ENCODE data around the gene MRC2.

The MRC2 gene

GRCh38 chr17:62652251-62653001 lies 25.0 kb downstream of the MRC2 start:
- H3K18ac ChIP-seq (ENCODE audit: low read length), result peak overlapping the region; percentile 95
- H3K4me2 ChIP-seq (ENCODE audit: low read length), result peak overlapping the region; percentile 73
- peak overlapping the region; percentile 94 for H3K4ac ChIP-seq (ENCODE audit: low read depth, low read length)
- peak overlapping the region; percentile 17 for H2BK120ac ChIP-seq (ENCODE audit: low read depth, low read length)
- peak overlapping the region; percentile 78 for H4K8ac ChIP-seq (ENCODE audit: low read depth, low read length)
- peak overlapping the region; percentile 15 for H2BK15ac ChIP-seq (replicated peaks; ENCODE audit: low read depth)
- H3K27me3 ChIP-seq (ENCODE audit: insufficient read depth, low read length, poor library complexity), result no peaks in the 10 kb centered on the region
- peaks cover 8% of the 10 kb centered on the region for H3K79me1 ChIP-seq (ENCODE audit: low read length)
- no CpG with 5 or more reads among the region's 57 CpGs for WGBS (ENCODE audit: extremely low coverage, insufficient coverage, low lambda C conversion rate)
- peak overlapping the region; percentile 69 for H2AK5ac ChIP-seq (ENCODE audit: low read length)
- DNase-seq, result peak; percentile 88
- peaks cover 9% of the 10 kb centered on the region for H3K4me1 ChIP-seq (ENCODE audit: control insufficient read depth, low read depth, low read length)
- peaks cover 1% of the 10 kb centered on the region for H3K36me3 ChIP-seq (ENCODE audit: control insufficient read depth, insufficient read depth, low read length)
- peak overlapping the region; percentile 82 for H3K9ac ChIP-seq (ENCODE audit: low read length)
- H3K56ac ChIP-seq (ENCODE audit: low read length), result peak overlapping the region; percentile 84
- peak overlapping the region; percentile 81 for H3K23ac ChIP-seq (ENCODE audit: low read length)
- peak overlapping the region; percentile 99 for H3K27ac ChIP-seq (ENCODE audit: low read depth, low read length)
- H3K79me2 ChIP-seq (ENCODE audit: control insufficient read depth, insufficient read depth, low read length), result peaks cover 2% of the 10 kb centered on the region
- no peak overlapping the region for H4K5ac ChIP-seq (ENCODE audit: low read length)
- peak overlapping the region; percentile 27 for H3K4me3 ChIP-seq (ENCODE audit: low read length)
- H2BK5ac ChIP-seq (ENCODE audit: low read length), result peak overlapping the region; percentile 69

GRCh38 chr17:62653002-62653825 lies 25.7 kb downstream of the MRC2 start:
- Histone ChIP-seq H3K4me1 (ENCODE audit: control insufficient read depth, low read depth, low read length) (peaks cover 9% of the 10 kb centered on the region), H3K9ac (ENCODE audit: low read length) (peak overlapping the region; percentile 82), H3K27me3 (ENCODE audit: insufficient read depth, low read length, poor library complexity) (no peaks in the 10 kb centered on the region), H4K8ac (ENCODE audit: low read depth, low read length) (peak overlapping the region; percentile 78), H3K79me1 (ENCODE audit: low read length) (peaks cover 6% of the 10 kb centered on the region), H3K4me2 (ENCODE audit: low read length) (peak overlapping the region; percentile 73), H3K4ac (ENCODE audit: low read depth, low read length) (peak overlapping the region; percentile 94), H3K18ac (ENCODE audit: low read length) (peak overlapping the region; percentile 95), H4K5ac (ENCODE audit: low read length) (no peak overlapping the region), H3K27ac (ENCODE audit: low read depth, low read length) (peak overlapping the region; percentile 99), H2BK120ac (ENCODE audit: low read depth, low read length) (peak overlapping the region; percentile 17), H3K79me2 (ENCODE audit: control insufficient read depth, insufficient read depth, low read length) (peaks cover 2% of the 10 kb centered on the region), H2BK15ac (replicated peaks; ENCODE audit: low read depth) (peak overlapping the region; percentile 15), H3K36me3 (ENCODE audit: control insufficient read depth, insufficient read depth, low read length) (peaks cover 1% of the 10 kb centered on the region), H2BK5ac (ENCODE audit: low read length) (peak overlapping the region; percentile 69), H3K4me3 (ENCODE audit: low read length) (peak overlapping the region; percentile 27), H3K56ac (ENCODE audit: low read length) (peak overlapping the region; percentile 85), H3K23ac (ENCODE audit: low read length) (peak overlapping the region; percentile 20), H2AK5ac (ENCODE audit: low read length) (peak overlapping the region; percentile 69)
- no CpG with 5 or more reads among the region's 30 CpGs for whole genome bisulfite sequencing (ENCODE audit: extremely low coverage, insufficient coverage, low lambda C conversion rate)
- DNase-seq, result peak; percentile 99

GRCh38 chr17:62653826-62654761 lies 26.6 kb downstream of the MRC2 start:
- H3K4me3 ChIP-seq (ENCODE audit: low read length), result no peak overlapping the region
- peak overlapping the region; percentile 65 for H3K27ac ChIP-seq (ENCODE audit: low read depth, low read length)
- no peak overlapping the region for H4K5ac ChIP-seq (ENCODE audit: low read length)

GRCh38 chr17:62655656-62656055 lies 28.2 kb downstream of the MRC2 start:
- H2BK5ac ChIP-seq (ENCODE audit: low read length), result no peak overlapping the region
- H3K27me3 ChIP-seq (ENCODE audit: insufficient read depth, low read length, poor library complexity), result no peaks in the 10 kb centered on the region
- H2AK5ac ChIP-seq (ENCODE audit: low read length), result no peak overlapping the region
- no peak overlapping the region for H3K27ac ChIP-seq (ENCODE audit: low read depth, low read length)
- H4K5ac ChIP-seq (ENCODE audit: low read length), result no peak overlapping the region
- H3K4me2 ChIP-seq (ENCODE audit: low read length), result no peak overlapping the region
- no CpG with 5 or more reads among the region's 6 CpGs for WGBS (ENCODE audit: extremely low coverage, insufficient coverage, low lambda C conversion rate)
- no peak for DNase-seq
- no peak overlapping the region for H4K8ac ChIP-seq (ENCODE audit: low read depth, low read length)
- no peak overlapping the region for H3K56ac ChIP-seq (ENCODE audit: low read length)
- no peak overlapping the region for H2BK15ac ChIP-seq (replicated peaks; ENCODE audit: low read depth)
- peaks cover 1% of the 10 kb centered on the region for H3K36me3 ChIP-seq (ENCODE audit: control insufficient read depth, insufficient read depth, low read length)
- no peak overlapping the region for H3K4ac ChIP-seq (ENCODE audit: low read depth, low read length)
- peaks cover 9% of the 10 kb centered on the region for H3K4me1 ChIP-seq (ENCODE audit: control insufficient read depth, low read depth, low read length)
- no peak overlapping the region for H3K18ac ChIP-seq (ENCODE audit: low read length)
- H3K79me2 ChIP-seq (ENCODE audit: control insufficient read depth, insufficient read depth, low read length), result no peaks in the 10 kb centered on the region
- H2BK120ac ChIP-seq (ENCODE audit: low read depth, low read length), result no peak overlapping the region
- H3K4me3 ChIP-seq (ENCODE audit: low read length), result no peak overlapping the region
- no peak overlapping the region for H3K23ac ChIP-seq (ENCODE audit: low read length)
- H3K79me1 ChIP-seq (ENCODE audit: low read length), result peaks cover 4% of the 10 kb centered on the region
- H3K9ac ChIP-seq (ENCODE audit: low read length), result no peak overlapping the region

More at GRCh38 chr17:62653826-62654761, 26.6 kb downstream of the MRC2 start:
- peaks cover 9% of the 10 kb centered on the region for H3K4me1 ChIP-seq (ENCODE audit: control insufficient read depth, low read depth, low read length)
- H3K18ac ChIP-seq (ENCODE audit: low read length), result peak overlapping the region; percentile 6
- H3K27me3 ChIP-seq (ENCODE audit: insufficient read depth, low read length, poor library complexity), result no peaks in the 10 kb centered on the region
- H3K4me2 ChIP-seq (ENCODE audit: low read length), result no peak overlapping the region
- WGBS (ENCODE audit: extremely low coverage, insufficient coverage, low lambda C conversion rate), result no CpG with 5 or more reads among the region's 19 CpGs
- peak overlapping the region; percentile 56 for H2BK5ac ChIP-seq (ENCODE audit: low read length)
- peak overlapping the region; percentile 11 for H3K9ac ChIP-seq (ENCODE audit: low read length)
- H2BK120ac ChIP-seq (ENCODE audit: low read depth, low read length), result no peak overlapping the region
- no peak overlapping the region for H4K8ac ChIP-seq (ENCODE audit: low read depth, low read length)
- peaks cover 1% of the 10 kb centered on the region for H3K36me3 ChIP-seq (ENCODE audit: control insufficient read depth, insufficient read depth, low read length)
- H3K4ac ChIP-seq (ENCODE audit: low read depth, low read length), result peak overlapping the region; percentile 21
- H2AK5ac ChIP-seq (ENCODE audit: low read length), result no peak overlapping the region
- peak overlapping the region; percentile 85 for H3K56ac ChIP-seq (ENCODE audit: low read length)
- H3K23ac ChIP-seq (ENCODE audit: low read length), result no peak overlapping the region
- H2BK15ac ChIP-seq (replicated peaks; ENCODE audit: low read depth), result no peak overlapping the region
- peak; percentile 71 for DNase-seq
- H3K79me1 ChIP-seq (ENCODE audit: low read length), result peaks cover 6% of the 10 kb centered on the region
- peaks cover 2% of the 10 kb centered on the region for H3K79me2 ChIP-seq (ENCODE audit: control insufficient read depth, insufficient read depth, low read length)

- peaks cover 9% of the 10 kb centered on the region for H3K4me1 ChIP-seq (ENCODE audit: control insufficient read depth, low read depth, low read length)
- H3K23ac ChIP-seq (ENCODE audit: low read length), result no peak overlapping the region
- no peak overlapping the region for H3K27ac ChIP-seq (ENCODE audit: low read depth, low read length)
- no peak overlapping the region for H3K4ac ChIP-seq (ENCODE audit: low read depth, low read length)
- no peak overlapping the region for H2BK5ac ChIP-seq (ENCODE audit: low read length)
- H2AK5ac ChIP-seq (ENCODE audit: low read length), result no peak overlapping the region
- peak; percentile 49 for DNase-seq
- H3K9ac ChIP-seq (ENCODE audit: low read length), result no peak overlapping the region
- no peak overlapping the region for H2BK120ac ChIP-seq (ENCODE audit: low read depth, low read length)
- WGBS (ENCODE audit: extremely low coverage, insufficient coverage, low lambda C conversion rate), result no CpG with 5 or more reads among the region's 1 CpG
- H3K79me2 ChIP-seq (ENCODE audit: control insufficient read depth, insufficient read depth, low read length), result no peaks in the 10 kb centered on the region
- H3K27me3 ChIP-seq (ENCODE audit: insufficient read depth, low read length, poor library complexity), result no peaks in the 10 kb centered on the region
- H3K4me3 ChIP-seq (ENCODE audit: low read length), result no peak overlapping the region
- H4K8ac ChIP-seq (ENCODE audit: low read depth, low read length), result no peak overlapping the region
- H3K56ac ChIP-seq (ENCODE audit: low read length), result no peak overlapping the region
- H3K4me2 ChIP-seq (ENCODE audit: low read length), result no peak overlapping the region
- peaks cover 4% of the 10 kb centered on the region for H3K79me1 ChIP-seq (ENCODE audit: low read length)
- no peak overlapping the region for H3K18ac ChIP-seq (ENCODE audit: low read length)
- H2BK15ac ChIP-seq (replicated peaks; ENCODE audit: low read depth), result no peak overlapping the region
- H4K5ac ChIP-seq (ENCODE audit: low read length), result no peak overlapping the region
- H3K36me3 ChIP-seq (ENCODE audit: control insufficient read depth, insufficient read depth, low read length), result peaks cover 1% of the 10 kb centered on the region
These were observed 29.0 kb downstream of the MRC2 start for GRCh38 chr17:62656446-62656845.
